A673 (cell line): Measurements from ENCODE around the gene SCUBE1. TPM values are rescaled to one million over a fixed set of nuclear protein-coding genes. Genes with fewer than 3 reads are reported as not detected.
A peak's percentile ranks its signal among the peaks of the same experiment; 100 is the strongest.

Source experiments
- BruUV-seq: library from RNA; stranded (reverse); fragments of 400-500 nt; replicated peaks from 2 replicates; lab custom pipeline; 2021; lab: Mats Ljungman, UMichigan
- CTCF ChIA-PET: fragments of 300-600 bp; sonication (Branson Sonifier 250); formaldehyde crosslinking; loops from one replicate; lab custom pipeline; 2022; ENCODE audit warnings: antibody characterized with exemption; lab: Charles Lee
- POLR2A ChIA-PET: fragments of 300-600 bp; sonication (Branson Sonifier 250); formaldehyde crosslinking; loops from one replicate; lab custom pipeline; 2022; ENCODE audit warnings: antibody characterized with exemption; ENCODE audit not compliant: low non-redundant PET; lab: Charles Lee
- DNase-seq: peaks from one replicate; pipeline ENCODE4 v3.0.0-alpha.2; 2015; ENCODE audit warnings: low spot score
- H3K27ac ChIP-seq: fragments of 200-600 bp; sonication (generic); 2 replicates; pipeline ENCODE4 v1.5.1; 2016; ENCODE audit warnings: mixed run types, low read depth, mild to moderate bottlenecking, mixed read lengths, antibody characterized with exemption, low read length; ENCODE audit not compliant: poor library complexity, severe bottlenecking
- H3K27me3 ChIP-seq: fragments of 200-600 bp; sonication (generic); replicated peaks from 2 replicates; pipeline ENCODE4 v1.6.1; 2017; ENCODE audit warnings: mixed run types, low read depth, mild to moderate bottlenecking, mixed read lengths, antibody characterized with exemption, low read length; ENCODE audit not compliant: insufficient read depth, poor library complexity
- H3K36me3 ChIP-seq: fragments of 200-600 bp; sonication (generic); 2 replicates; pipeline ENCODE4 v1.6.1; 2016; ENCODE audit warnings: mixed run types, mild to moderate bottlenecking, mixed read lengths, antibody characterized with exemption, low read length; ENCODE audit not compliant: insufficient read depth, poor library complexity, severe bottlenecking
- H3K4me1 ChIP-seq: fragments of 200-600 bp; sonication (generic); 2 replicates; pipeline ENCODE4 v1.6.1; 2017; ENCODE audit warnings: mixed run types, mild to moderate bottlenecking, mixed read lengths, antibody characterized with exemption, low read length; ENCODE audit not compliant: insufficient read depth, poor library complexity, severe bottlenecking
- H3K4me3 ChIP-seq: fragments of 200-600 bp; sonication (generic); 2 replicates; pipeline ENCODE4 v1.5.1; 2016; ENCODE audit warnings: low read depth, mixed run types, mild to moderate bottlenecking, mixed read lengths, low read length; ENCODE audit not compliant: poor library complexity, severe bottlenecking
- H3K9me3 ChIP-seq: fragments of 200-600 bp; sonication (generic); 2 replicates; pipeline ENCODE4 v1.6.1; 2016; ENCODE audit warnings: mixed run types, low read depth, mild to moderate bottlenecking, mixed read lengths, antibody characterized with exemption, low read length; ENCODE audit not compliant: poor library complexity, severe bottlenecking
- EZH2 ChIP-seq: fragments of 200-600 bp; sonication (generic); IDR thresholded peaks from 2 replicates; pipeline ENCODE4 v1.6.1; 2017; ENCODE audit warnings: borderline replicate concordance, low read depth, mild to moderate bottlenecking, mixed read lengths, antibody characterized with exemption, low read length; ENCODE audit not compliant: poor library complexity, severe bottlenecking
- intact Hi-C: fragments of 100-400 bp; cut with micrococcal nuclease; formaldehyde crosslinking; loops from one replicate; pipeline ENCODE4 v1.10.0; 2022; ENCODE audit not compliant: unreplicated experiment
- total RNA-seq: library from RNA; stranded (reverse); gene quantifications from 2 replicates; pipeline ENCODE4 v1.2.3, GENCODE V29; 2021
- TF ChIP-seq, protein P1 (sequence below): fragments of 300-800, 200-600 bp; sonication (generic); conservative IDR thresholded peaks from 2 replicates; pipeline ENCODE4 v1.5.1; 2017; ENCODE audit warnings: low read depth, mild to moderate bottlenecking, antibody characterized with exemption, low read length, moderate library complexity, mixed read lengths

Gene SCUBE1
- total RNA-seq, 1 experiment from 2014 or later, result 0.24 TPM

DNA sequence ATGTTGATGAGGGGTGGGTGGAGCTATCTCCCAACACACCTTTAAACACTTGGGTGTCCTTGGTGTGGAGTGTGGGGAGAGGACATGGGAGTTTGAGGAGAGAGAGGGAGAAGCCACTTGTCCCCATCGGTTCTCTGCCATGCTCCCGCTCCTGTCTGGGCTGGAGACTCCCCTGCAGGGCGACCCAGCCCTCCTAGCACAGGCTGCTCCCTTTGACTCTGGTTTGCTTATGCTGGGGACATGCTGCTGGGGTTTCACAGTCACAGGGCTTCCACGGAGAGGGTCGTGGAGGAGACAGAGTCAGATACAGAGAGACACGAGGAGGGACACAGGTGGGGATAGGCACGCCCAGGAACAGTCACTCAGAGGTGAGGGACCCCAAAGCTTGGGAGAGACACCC, 1.6 kb downstream of the SCUBE1 start:
- DNase-seq, result no peak
- Histone ChIP-seq H3K9me3 (no peaks in the 10 kb centered on the region), H3K27me3 (peaks cover 67% of the 10 kb centered on the region), H3K36me3 (no peaks in the 10 kb centered on the region), H3K4me3 (no peak overlapping the region), H3K27ac (no peak overlapping the region), H3K4me1 (no peaks in the 10 kb centered on the region)
- POLR2A ChIA-PET, result no interaction called here
- no TSS peak for BruUV-seq
- intact Hi-C loops, result no loop called here
- TF ChIP-seq, protein P1, sequence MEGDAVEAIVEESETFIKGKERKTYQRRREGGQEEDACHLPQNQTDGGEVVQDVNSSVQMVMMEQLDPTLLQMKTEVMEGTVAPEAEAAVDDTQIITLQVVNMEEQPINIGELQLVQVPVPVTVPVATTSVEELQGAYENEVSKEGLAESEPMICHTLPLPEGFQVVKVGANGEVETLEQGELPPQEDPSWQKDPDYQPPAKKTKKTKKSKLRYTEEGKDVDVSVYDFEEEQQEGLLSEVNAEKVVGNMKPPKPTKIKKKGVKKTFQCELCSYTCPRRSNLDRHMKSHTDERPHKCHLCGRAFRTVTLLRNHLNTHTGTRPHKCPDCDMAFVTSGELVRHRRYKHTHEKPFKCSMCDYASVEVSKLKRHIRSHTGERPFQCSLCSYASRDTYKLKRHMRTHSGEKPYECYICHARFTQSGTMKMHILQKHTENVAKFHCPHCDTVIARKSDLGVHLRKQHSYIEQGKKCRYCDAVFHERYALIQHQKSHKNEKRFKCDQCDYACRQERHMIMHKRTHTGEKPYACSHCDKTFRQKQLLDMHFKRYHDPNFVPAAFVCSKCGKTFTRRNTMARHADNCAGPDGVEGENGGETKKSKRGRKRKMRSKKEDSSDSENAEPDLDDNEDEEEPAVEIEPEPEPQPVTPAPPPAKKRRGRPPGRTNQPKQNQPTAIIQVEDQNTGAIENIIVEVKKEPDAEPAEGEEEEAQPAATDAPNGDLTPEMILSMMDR, result no peak
- no peak for TF ChIP-seq EZH2
- CTCF ChIA-PET, result no interaction called here

DNA sequence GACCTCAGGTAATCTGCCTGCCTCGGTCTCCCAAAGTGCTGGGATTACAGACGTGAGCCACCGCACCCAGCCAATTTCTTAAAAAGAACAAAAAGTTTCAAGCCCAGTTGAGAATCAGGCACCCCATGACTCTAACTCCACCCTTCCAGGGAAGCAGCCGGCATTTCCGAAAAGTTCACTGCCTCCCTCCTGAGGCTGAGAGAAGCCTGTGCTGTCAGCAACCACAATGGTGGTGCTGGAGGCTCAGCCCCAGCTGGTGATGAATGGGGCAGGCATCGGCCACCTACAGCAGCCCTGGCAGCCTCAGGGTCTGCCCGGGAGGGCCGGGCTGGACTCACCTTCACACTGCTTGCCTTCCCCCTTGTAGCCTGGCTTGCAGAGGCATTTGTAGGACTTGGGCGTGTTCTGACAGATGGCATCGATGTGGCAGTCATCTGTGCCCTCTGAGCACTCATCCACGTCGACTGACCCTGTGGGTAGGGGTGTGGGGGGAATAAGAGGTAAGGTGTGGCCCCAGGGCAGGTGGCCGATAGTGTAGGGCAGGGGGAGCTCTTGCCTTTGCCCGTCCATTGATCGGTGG, 4.3 kb downstream of the SCUBE1 start:
- intact Hi-C loops, result no loop called here
- Histone ChIP-seq H3K9me3 (no peaks in the 10 kb centered on the region), H3K4me1 (no peaks in the 10 kb centered on the region), H3K4me3 (no peak overlapping the region), H3K36me3 (no peaks in the 10 kb centered on the region), H3K27me3 (peaks cover 73% of the 10 kb centered on the region), H3K27ac (no peak overlapping the region)
- BruUV-seq, result no TSS peak
- TF ChIP-seq, protein P1, result 0 out of 2 replicates have a peak, but pooled peaks have one; percentile 16
- no peak for TF ChIP-seq EZH2
- POLR2A ChIA-PET, result interaction anchor here (0.5 kb wide), 1 partner anchor 27 kb away, joined by 3 read pairs; no protein-coding TSS in a partner anchor
- no peak for DNase-seq
- CTCF ChIA-PET, result no interaction called here

DNA sequence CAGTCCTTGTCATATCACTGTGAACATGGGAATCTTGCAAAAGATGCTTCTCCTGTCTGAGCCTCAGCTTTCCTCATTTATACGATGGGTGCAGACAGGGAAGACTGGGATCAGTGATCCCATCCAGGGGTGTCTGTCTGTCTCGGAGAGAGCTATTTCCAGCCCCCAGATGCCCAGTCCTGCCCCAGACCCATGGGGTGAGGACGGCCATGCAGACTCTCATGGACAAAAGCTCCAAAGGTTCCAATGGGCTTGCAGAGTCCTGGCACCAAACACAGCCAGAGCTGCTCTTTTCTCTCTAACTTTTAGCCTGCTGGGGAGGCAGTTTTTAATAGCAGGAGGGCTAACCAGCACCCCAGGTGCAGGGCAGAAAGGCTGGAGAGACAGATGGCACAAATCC, 5.2 kb downstream of the SCUBE1 start:
- Histone ChIP-seq H3K4me3 (no peak overlapping the region), H3K36me3 (no peaks in the 10 kb centered on the region), H3K27me3 (peaks cover 68% of the 10 kb centered on the region), H3K4me1 (no peaks in the 10 kb centered on the region), H3K9me3 (no peaks in the 10 kb centered on the region), H3K27ac (no peak overlapping the region)
- intact Hi-C loops, result no loop called here
- CTCF ChIA-PET, result no interaction called here
- POLR2A ChIA-PET, result no interaction called here
- BruUV-seq, result no TSS peak
- no peak for DNase-seq
- TF ChIP-seq, protein P1, result no peak
- TF ChIP-seq EZH2, result no peak
